ENCODE results near the gene TM7SF2. TPM values are rescaled to one million over a fixed set of nuclear protein-coding genes. Genes with fewer than 3 reads are reported as not detected.

The TM7SF2 gene
- total RNA-seq, 4 donors from 2014 or later, result 29.4 to 59.5 (median 42.3) TPM

DNA sequence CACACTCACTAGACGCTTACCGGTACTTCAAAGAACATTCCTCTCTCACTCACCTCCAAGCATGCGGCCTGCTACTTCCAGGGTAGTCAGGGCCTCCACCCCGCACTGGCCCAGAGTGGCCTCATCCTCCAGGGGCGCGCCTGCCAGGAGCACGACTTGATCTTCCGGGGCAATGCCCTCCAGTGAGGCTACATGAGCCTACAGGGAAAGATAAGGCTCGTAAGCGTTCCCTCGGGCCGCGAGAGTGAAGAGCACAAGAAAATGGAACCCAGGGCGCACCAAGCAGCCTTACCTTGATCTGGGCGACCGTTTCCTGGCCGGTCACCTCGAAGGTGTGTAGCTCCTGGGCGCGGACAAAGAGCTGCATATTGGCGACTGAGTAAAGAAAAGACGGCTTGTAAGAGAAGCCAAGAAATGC is 9.8 kb downstream of the TM7SF2 start:
- DNase-seq, result peak; percentile 57
- peak overlapping the region; percentile 89 to 97 (median 96) for H3K27ac ChIP-seq
- WGBS, 2 donors (ENCODE audit: low coverage in 1 of 2), result 0 to 1% methylated on average over 2 to 22 of the region's 22 CpGs
- TF ChIP-seq, protein P1, sequence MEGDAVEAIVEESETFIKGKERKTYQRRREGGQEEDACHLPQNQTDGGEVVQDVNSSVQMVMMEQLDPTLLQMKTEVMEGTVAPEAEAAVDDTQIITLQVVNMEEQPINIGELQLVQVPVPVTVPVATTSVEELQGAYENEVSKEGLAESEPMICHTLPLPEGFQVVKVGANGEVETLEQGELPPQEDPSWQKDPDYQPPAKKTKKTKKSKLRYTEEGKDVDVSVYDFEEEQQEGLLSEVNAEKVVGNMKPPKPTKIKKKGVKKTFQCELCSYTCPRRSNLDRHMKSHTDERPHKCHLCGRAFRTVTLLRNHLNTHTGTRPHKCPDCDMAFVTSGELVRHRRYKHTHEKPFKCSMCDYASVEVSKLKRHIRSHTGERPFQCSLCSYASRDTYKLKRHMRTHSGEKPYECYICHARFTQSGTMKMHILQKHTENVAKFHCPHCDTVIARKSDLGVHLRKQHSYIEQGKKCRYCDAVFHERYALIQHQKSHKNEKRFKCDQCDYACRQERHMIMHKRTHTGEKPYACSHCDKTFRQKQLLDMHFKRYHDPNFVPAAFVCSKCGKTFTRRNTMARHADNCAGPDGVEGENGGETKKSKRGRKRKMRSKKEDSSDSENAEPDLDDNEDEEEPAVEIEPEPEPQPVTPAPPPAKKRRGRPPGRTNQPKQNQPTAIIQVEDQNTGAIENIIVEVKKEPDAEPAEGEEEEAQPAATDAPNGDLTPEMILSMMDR (IDR thresholded peaks at IDR 0.05), result peak in 1 of 5 experiments; percentile 31
- TF ChIP-seq EP300 (IDR thresholded peaks at IDR 0.05; ENCODE audit: low read depth), result no peak
- no peak for TF ChIP-seq POLR2AphosphoS5 (IDR thresholded peaks at IDR 0.05)
- TF ChIP-seq POLR2A (IDR thresholded peaks at IDR 0.05), result no peak
- H3K4me1 ChIP-seq, result peaks cover 16 to 37% (median 26%) of the 10 kb centered on the region in 4 donors
- intact Hi-C loops (cut with DNase I; ENCODE audit: low total_unique reads) (no loop called here), in situ Hi-C loops (cut with MboI; ENCODE audit: low pct_ligation_motif_present in 1 of 4, low pct_unique_long_range_greater_than_20kb in 1 of 4, low sequenced_read_pairs in 3 of 4) (no loop called here)
- H3K9me3 ChIP-seq, result no peaks in the 10 kb centered on the region
- peaks cover 0 to 42% (median 11%) of the 10 kb centered on the region in 4 donors for H3K36me3 ChIP-seq
- H3K27me3 ChIP-seq, result no peaks in the 10 kb centered on the region
- H3K4me3 ChIP-seq, result peak overlapping the region; percentile 54 to 94 (median 79)

DNA sequence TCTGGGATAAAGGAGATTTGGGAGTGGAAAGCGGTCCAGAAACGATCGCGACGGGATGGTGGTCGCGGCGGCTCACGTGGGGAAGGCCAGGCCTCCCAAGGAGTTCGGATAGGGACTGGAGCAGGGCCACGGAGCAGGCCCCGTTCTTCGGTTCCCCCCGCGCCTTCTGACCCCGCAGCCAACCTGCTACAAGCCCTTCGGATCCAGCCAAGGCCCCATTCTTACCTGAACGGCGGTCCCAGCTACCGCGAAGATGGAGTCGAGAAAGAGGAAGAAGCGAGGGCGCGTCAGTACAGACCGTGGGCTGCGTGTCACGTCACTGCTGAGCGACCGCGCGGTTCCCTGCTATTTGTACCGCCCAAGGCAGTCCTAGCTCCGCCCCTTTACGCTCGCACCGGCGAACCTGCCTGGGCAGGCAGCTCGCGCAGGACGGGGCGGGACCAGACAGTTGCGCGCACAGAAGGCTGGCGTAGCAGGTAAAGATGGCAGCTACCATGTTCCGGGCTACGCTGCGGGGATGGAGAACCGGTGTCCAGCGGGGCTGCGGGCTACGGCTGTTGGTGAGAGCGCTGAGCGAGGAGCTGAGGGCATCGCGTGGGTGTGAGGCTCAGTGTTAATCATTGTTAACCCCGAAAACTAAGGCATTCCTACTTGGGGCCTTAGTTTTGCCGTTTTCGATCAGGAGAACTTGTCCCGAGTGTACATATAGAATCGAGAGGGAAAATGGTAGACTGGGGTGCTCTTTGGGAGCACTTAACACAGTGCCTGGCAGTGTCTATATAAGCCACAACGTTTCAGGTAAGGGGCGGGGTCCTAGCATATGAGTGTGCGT is 10.4 kb downstream of the TM7SF2 start, which contains the start of the genes FAU and MRPL49:
TSS of gene FAU (minus strand) at position 270 of the 832 bp plus-strand sequence. CDS start 321 bp downstream, outside the sequence.
TSS of gene MRPL49 (plus strand) at position 457 of the 832 bp plus-strand sequence. CDS start at position 483, 26 bp downstream.
- intact Hi-C loops (cut with DNase I; ENCODE audit: low total_unique reads), result no loop called here
- DNase-seq, result peak; percentile 100
- peaks cover 0 to 46% (median 13%) of the 10 kb centered on the region in 4 donors for H3K36me3 ChIP-seq

DNA sequence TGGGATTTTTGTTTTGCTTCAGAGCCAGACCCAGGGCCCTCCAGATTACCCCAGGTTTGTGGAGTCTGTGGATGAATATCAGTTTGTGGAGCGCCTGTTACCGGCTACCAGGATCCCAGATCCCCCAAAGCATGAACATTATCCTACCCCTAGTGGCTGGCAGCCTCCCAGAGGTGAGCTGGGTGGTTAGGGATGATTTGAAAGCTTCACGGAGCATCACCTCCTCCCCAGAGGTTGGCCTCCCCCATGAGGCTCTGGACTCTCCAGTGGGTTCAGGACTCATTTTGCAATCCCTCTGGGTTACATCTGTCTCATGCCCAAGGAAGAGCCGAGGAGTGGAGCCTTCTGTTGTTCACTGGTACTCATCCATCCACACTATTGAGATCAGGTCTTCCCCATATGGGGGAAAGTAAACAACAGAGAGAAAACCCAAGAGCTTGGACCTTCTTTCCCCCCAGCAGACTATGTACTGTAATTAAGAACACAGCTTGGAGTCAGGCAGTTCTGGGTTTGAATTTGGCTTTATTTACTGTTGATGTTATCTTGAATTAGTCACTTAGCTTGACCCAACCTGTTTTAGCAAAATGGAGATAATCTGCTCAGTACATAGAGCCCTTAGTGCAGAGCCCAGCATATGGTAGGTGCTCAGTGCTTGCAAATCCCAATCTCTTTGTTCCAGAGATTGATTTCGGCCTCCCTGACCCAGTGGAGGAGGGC is 13.0 kb downstream of the TM7SF2 start:
- in situ Hi-C loops (cut with MboI; ENCODE audit: low pct_ligation_motif_present in 1 of 4, low pct_unique_long_range_greater_than_20kb in 1 of 4, low sequenced_read_pairs in 3 of 4) (no loop called here), intact Hi-C loops (cut with DNase I; ENCODE audit: low total_unique reads) (no loop called here)
- no peak overlapping the region for H3K4me3 ChIP-seq
- TF ChIP-seq, protein P1 (IDR thresholded peaks at IDR 0.05), result no peak
- TF ChIP-seq POLR2A (IDR thresholded peaks at IDR 0.05), result no peak
- TF ChIP-seq EP300 (IDR thresholded peaks at IDR 0.05; ENCODE audit: low read depth), result no peak
- no peak for TF ChIP-seq POLR2AphosphoS5 (IDR thresholded peaks at IDR 0.05)
- H3K27me3 ChIP-seq, result no peaks in the 10 kb centered on the region
- peaks cover 0 to 60% (median 26%) of the 10 kb centered on the region in 4 donors for H3K36me3 ChIP-seq
- no peak for DNase-seq
- no peak overlapping the region for H3K27ac ChIP-seq
- H3K9me3 ChIP-seq, result no peaks in the 10 kb centered on the region
- WGBS, 2 donors (ENCODE audit: low coverage in 1 of 2), result 91% methylated on average over 5 of the region's 5 CpGs; no CpG with 5 or more reads in 1 of the 2 donors
- peaks cover 11 to 26% (median 18%) of the 10 kb centered on the region in 4 donors for H3K4me1 ChIP-seq

More for the DNA sequence above, 10.4 kb downstream of the TM7SF2 start, which contains the start of the genes FAU and MRPL49:
- no peaks in the 10 kb centered on the region for H3K9me3 ChIP-seq
- in situ Hi-C loops (cut with MboI; ENCODE audit: low pct_ligation_motif_present in 1 of 4, low pct_unique_long_range_greater_than_20kb in 1 of 4, low sequenced_read_pairs in 3 of 4), result no loop called here
- H3K27me3 ChIP-seq, result no peaks in the 10 kb centered on the region
- TF ChIP-seq POLR2A (IDR thresholded peaks at IDR 0.05), result peak; percentile 97
- TF ChIP-seq, protein P1 (IDR thresholded peaks at IDR 0.05), result no peak
- TF ChIP-seq POLR2AphosphoS5 (IDR thresholded peaks at IDR 0.05), result peak; percentile 98 to 99 (median 98)
- peak within 1 kb of the TSS; percentile 54 to 94 (median 80) for H3K4me3 ChIP-seq
- H3K4me1 ChIP-seq, result peaks cover 11 to 32% (median 19%) of the 10 kb centered on the region in 4 donors
- H3K27ac ChIP-seq, result peak within 1 kb of the TSS; percentile 89 to 97 (median 96)
- WGBS, 2 donors (ENCODE audit: low coverage in 1 of 2), result 0% methylated on average over 7 to 64 of the region's 64 CpGs
